Stomach smooth muscle (tissue), 2 donors: ENCODE results near the gene CTPS1.

Experiments used
- H3K27ac ChIP-seq: one replicate; pipeline ENCODE4 v1.7.0; 2013; ENCODE audit warnings: mild to moderate bottlenecking, low read length, inconsistent platforms
- H3K27me3 ChIP-seq, 2 donors: one replicate each; pipeline ENCODE4 v1.7.0; 2013; ENCODE audit warnings: low read length in 2 of 2; ENCODE audit not compliant: insufficient read depth in 2 of 2, control insufficient read depth in 1 of 2
- H3K36me3 ChIP-seq, 2 donors: one replicate each; pipeline ENCODE4 v1.7.0; 2013; ENCODE audit warnings: low read length in 2 of 2; ENCODE audit not compliant: control insufficient read depth in 2 of 2, insufficient read depth in 2 of 2
- H3K4me1 ChIP-seq: one replicate; pipeline ENCODE4 v1.7.0; 2013; ENCODE audit warnings: low read length; ENCODE audit not compliant: control insufficient read depth, insufficient read depth
- H3K4me3 ChIP-seq, 2 donors: one replicate each; pipeline ENCODE4 v1.7.0; 2013; ENCODE audit warnings: low read length in 2 of 2
- H3K9ac ChIP-seq, 2 donors: one replicate each; pipeline ENCODE4 v1.7.0; 2013; ENCODE audit warnings: low read length in 2 of 2, mild to moderate bottlenecking in 1 of 2
- H3K9me3 ChIP-seq, 2 donors: one replicate each; pipeline ENCODE4 v1.7.0; 2013; ENCODE audit warnings: low read length in 2 of 2; ENCODE audit not compliant: control insufficient read depth in 2 of 2
- donor health status: healthy.
- donor health status: Pancreatic carcinoma.

The CTPS1 gene

DNA sequence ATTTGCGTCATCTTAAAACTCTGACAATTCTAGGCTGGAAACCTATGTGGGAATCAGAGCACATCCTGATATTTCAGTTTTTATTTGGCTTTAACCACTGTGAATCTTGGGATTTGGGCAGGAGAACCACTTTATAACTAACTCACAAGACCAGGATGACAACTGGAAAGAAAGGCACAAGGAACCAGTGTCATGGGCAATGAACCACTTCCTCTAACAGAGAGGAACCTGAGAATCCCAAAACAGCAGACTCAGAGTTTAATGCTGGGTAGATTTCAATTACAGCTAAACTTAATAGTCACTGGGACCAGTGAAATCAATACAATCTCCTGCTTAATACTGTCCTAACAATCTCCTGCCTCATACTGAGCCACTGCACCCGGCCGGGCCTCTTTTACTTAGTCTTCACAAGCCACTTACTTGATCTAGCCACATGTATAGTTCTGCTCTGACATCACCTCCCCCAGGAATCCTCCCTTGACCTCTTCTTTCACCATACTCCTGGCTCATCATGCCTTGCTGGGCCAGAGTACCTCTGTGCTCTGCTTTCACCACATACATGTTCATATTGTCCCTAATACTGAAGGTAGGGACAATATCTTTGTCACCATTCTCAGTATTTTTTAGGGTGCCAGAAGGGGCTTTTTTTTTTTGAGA lies 62.2 kb downstream of the CTPS1 start:
- Histone ChIP-seq H3K9me3 (no peaks in the 10 kb centered on the region), H3K27me3 (no peaks in the 10 kb centered on the region), H3K9ac (no peak overlapping the region), H3K4me3 (no peak overlapping the region), H3K27ac (no peak overlapping the region), H3K36me3 (peaks cover 38 to 42% of the 10 kb centered on the region in 2 donors), H3K4me1 (peaks cover 15% of the 10 kb centered on the region)

- no peak overlapping the region for H3K9ac ChIP-seq
- H3K9me3 ChIP-seq = no peaks in the 10 kb centered on the region
- H3K27me3 ChIP-seq = no peaks in the 10 kb centered on the region
- no peak overlapping the region for H3K4me3 ChIP-seq
- H3K27ac ChIP-seq = no peak overlapping the region
- H3K36me3 ChIP-seq = peaks cover 42 to 49% of the 10 kb centered on the region in 2 donors
- H3K4me1 ChIP-seq = peaks cover 15% of the 10 kb centered on the region
Observed at GRCh38 chr1:41044187-41044586, 64.7 kb downstream of the CTPS1 start.

GRCh38 chr1:41045740-41046139 lies 66.2 kb downstream of the CTPS1 start:
- Histone ChIP-seq H3K36me3 (peaks cover 38 to 52% of the 10 kb centered on the region in 2 donors), H3K4me1 (peaks cover 15% of the 10 kb centered on the region), H3K4me3 (no peak overlapping the region), H3K27me3 (no peaks in the 10 kb centered on the region), H3K9ac (no peak overlapping the region), H3K9me3 (no peaks in the 10 kb centered on the region), H3K27ac (peak overlapping the region; percentile 2)

GRCh38 chr1:41046347-41046775 lies 66.9 kb downstream of the CTPS1 start:
- Histone ChIP-seq H3K4me3 (no peak overlapping the region), H3K27ac (peak overlapping the region; percentile 2), H3K4me1 (peaks cover 15% of the 10 kb centered on the region), H3K9me3 (no peaks in the 10 kb centered on the region), H3K36me3 (peaks cover 37 to 49% of the 10 kb centered on the region in 2 donors), H3K27me3 (no peaks in the 10 kb centered on the region), H3K9ac (no peak overlapping the region)

DNA sequence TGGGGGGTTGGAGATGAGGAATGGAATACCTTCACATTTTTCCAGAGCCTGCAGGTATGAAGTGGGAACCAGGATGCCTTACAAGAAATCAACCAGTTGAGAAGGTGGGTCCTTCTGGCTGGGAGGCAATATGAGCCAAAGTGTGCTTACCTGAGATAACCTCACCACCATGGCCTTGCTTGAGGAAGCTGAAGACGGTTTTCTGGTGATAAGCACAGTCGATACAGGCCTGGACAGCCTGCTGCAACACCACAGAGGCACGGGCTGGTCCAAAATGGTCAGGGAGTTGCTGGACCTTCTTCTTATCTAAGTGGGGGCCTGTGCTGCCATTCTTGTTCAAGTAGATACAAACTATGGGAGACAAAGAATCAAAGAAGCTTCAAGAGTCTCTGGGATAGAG lies 69.0 kb downstream of the CTPS1 start:
- peaks cover 15% of the 10 kb centered on the region for H3K4me1 ChIP-seq
- no peak overlapping the region for H3K4me3 ChIP-seq
- no peaks in the 10 kb centered on the region for H3K9me3 ChIP-seq
- H3K27me3 ChIP-seq = no peaks in the 10 kb centered on the region
- H3K36me3 ChIP-seq = peaks cover 38 to 46% of the 10 kb centered on the region in 2 donors
- H3K9ac ChIP-seq = no peak overlapping the region
- no peak overlapping the region for H3K27ac ChIP-seq

GRCh38 chr1:41051022-41051421 lies 71.5 kb downstream of the CTPS1 start:
- Histone ChIP-seq H3K27ac (no peak overlapping the region), H3K9ac (no peak overlapping the region), H3K27me3 (no peaks in the 10 kb centered on the region), H3K4me3 (no peak overlapping the region), H3K9me3 (no peaks in the 10 kb centered on the region), H3K36me3 (peaks cover 27 to 31% of the 10 kb centered on the region in 2 donors), H3K4me1 (peaks cover 6% of the 10 kb centered on the region)

DNA sequence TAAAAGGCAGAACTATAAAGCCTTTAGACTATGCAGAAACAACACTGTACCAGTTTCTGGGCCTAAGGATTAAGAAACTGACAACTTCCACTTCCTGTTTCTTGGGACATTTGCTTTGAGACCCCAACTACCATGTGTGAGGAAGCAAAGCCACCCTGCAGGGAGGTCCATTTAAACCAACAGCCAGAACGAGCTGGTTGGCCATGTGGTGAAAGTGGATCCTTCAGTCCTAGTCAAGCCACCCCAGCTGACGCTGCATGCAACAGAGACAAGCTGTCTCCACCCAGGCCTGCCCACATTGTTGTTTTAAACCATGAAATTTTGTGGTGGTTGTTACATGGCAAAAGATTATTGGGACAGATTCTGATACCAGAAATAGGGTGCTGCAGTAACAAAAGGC lies 73.8 kb downstream of the CTPS1 start:
- no peaks in the 10 kb centered on the region for H3K4me1 ChIP-seq
- no peak overlapping the region for H3K9ac ChIP-seq
- no peaks in the 10 kb centered on the region for H3K9me3 ChIP-seq
- no peak overlapping the region for H3K27ac ChIP-seq
- peaks cover 18 to 25% of the 10 kb centered on the region in 2 donors for H3K36me3 ChIP-seq
- H3K27me3 ChIP-seq = no peaks in the 10 kb centered on the region
- H3K4me3 ChIP-seq = no peak overlapping the region

DNA sequence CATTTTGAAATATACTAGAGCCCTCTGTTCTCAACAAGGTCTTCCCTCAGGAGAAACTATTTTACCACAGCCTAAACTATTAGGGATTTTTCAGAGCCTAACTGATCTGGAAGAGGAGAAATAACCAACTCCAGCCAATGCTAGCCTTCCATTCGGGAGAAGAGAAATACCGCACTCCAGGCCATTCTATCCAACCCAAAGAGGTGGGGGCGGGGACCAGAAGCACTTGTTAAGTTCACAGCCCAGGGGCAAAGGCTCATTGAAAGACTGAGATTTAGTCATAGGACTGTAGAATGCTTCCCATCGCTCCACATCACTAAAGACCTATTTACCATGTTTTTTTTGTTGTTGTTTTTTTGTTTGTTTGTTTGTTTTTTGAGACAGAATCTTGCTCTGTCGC lies 77.4 kb downstream of the CTPS1 start:
- Histone ChIP-seq H3K4me1 (no peaks in the 10 kb centered on the region), H3K36me3 (peaks cover 12 to 22% of the 10 kb centered on the region in 2 donors), H3K9ac (no peak overlapping the region), H3K27ac (no peak overlapping the region), H3K4me3 (no peak overlapping the region), H3K9me3 (peaks cover 0 to 4% of the 10 kb centered on the region in 2 donors), H3K27me3 (no peaks in the 10 kb centered on the region)
